ENCODE measurements around the gene TM4SF5. TPM values are rescaled to one million over a fixed set of nuclear protein-coding genes. Genes with fewer than 3 reads are reported as not detected.

The TM4SF5 gene
- total RNA-seq, 1 experiment from 2014 or later, result not detected

GRCh38 chr17:4764595-4764994 lies 7.1 kb upstream of the TM4SF5 start:
- Histone ChIP-seq H3K4me1 (ENCODE audit: control insufficient read depth in 1 of 2, insufficient read depth in 2 of 2, low read length in 2 of 2) (peaks cover 0 to 4% of the 10 kb centered on the region in 2 experiments; a peak in 2 of 4 replicates), H3K9me2 (ENCODE audit: insufficient read depth) (no peaks in the 10 kb centered on the region)

DNA sequence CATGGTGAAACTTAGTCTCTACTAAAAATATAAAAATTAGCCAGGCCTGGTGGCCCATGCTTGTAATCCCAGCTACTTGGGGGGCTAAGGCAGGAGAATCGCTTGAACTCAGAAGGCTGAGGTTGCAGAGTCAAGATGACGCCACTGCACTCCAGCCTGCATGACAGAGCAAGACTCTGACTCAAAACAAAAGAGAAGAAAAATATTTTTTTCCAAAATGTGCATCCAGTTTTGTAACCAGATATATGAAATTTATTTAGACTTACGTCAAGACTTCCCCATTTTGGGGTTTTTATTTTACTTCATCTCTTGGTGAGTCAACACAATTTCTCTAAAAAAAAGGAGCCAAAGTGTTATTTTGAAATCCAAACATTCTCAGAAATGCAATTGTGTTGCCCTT lies 5.5 kb upstream of the TM4SF5 start:
- H3K27me3 ChIP-seq (ENCODE audit: insufficient read depth, low read length), result no peaks in the 10 kb centered on the region
- no peaks in the 10 kb centered on the region for H3K36me3 ChIP-seq (ENCODE audit: control insufficient read depth in 1 of 2, insufficient read depth in 2 of 2, low read length in 2 of 2)
- peaks cover 0 to 9% of the 10 kb centered on the region in 2 experiments; a peak in 2 of 4 replicates for H3K4me1 ChIP-seq (ENCODE audit: control insufficient read depth in 1 of 2, insufficient read depth in 2 of 2, low read length in 2 of 2)
- no peaks in the 10 kb centered on the region for H4K20me1 ChIP-seq (ENCODE audit: insufficient read depth)
- no peaks in the 10 kb centered on the region for H3K79me2 ChIP-seq (ENCODE audit: insufficient read depth, low read length)
- no peak overlapping the region for H2AFZ ChIP-seq (ENCODE audit: low read depth, low read length, poor library complexity, severe bottlenecking)
- ChIA-PET POLR2A (no interaction called here), RAD21 (ENCODE audit: low non-redundant PET in 1 of 2, low total read pairs in 2 of 2, uncharacterized antibody in 2 of 2, unreplicated experiment in 2 of 2) (no interaction called here), CTCF (no interaction called here)
- TF ChIP-seq CBX3 (IDR thresholded peaks at IDR 0.05; ENCODE audit: low read depth) (no peak), CEBPB (IDR thresholded peaks at IDR 0.05; ENCODE audit: low read depth) (no peak), YY1 (IDR thresholded peaks at IDR 0.05; ENCODE audit: extremely low read depth, insufficient replicate concordance, low read depth, low read length) (no peak), TCF7L2 (IDR thresholded peaks at IDR 0.05; ENCODE audit: borderline replicate concordance, extremely low read depth, insufficient read depth, insufficient read length) (no peak), EGR1 (IDR thresholded peaks at IDR 0.05; ENCODE audit: low read depth) (no peak), EZH2 (IDR thresholded peaks at IDR 0.05) (no peak), ZNF274 (IDR thresholded peaks at IDR 0.05; ENCODE audit: low read depth, low read length) (no peak), POLR2A (IDR thresholded peaks at IDR 0.05; ENCODE audit: borderline replicate concordance, extremely low read depth, insufficient read depth, insufficient read length) (no peak), MAX (IDR thresholded peaks at IDR 0.05) (no peak), EZH2phosphoT487 (IDR thresholded peaks at IDR 0.05; ENCODE audit: borderline replicate concordance) (no peak), JUND (IDR thresholded peaks at IDR 0.05) (no peak), ZFX (IDR thresholded peaks at IDR 0.05) (no peak), POLR2AphosphoS5 (IDR thresholded peaks at IDR 0.05; ENCODE audit: low read depth, low read length) (no peak), ELF1 (IDR thresholded peaks at IDR 0.05; ENCODE audit: borderline replicate concordance, low read depth) (no peak), SP1 (IDR thresholded peaks at IDR 0.05; ENCODE audit: low read depth) (no peak), RAD21 (IDR thresholded peaks at IDR 0.05; ENCODE audit: low read depth) (no peak)
- BruUV-seq (replicated peaks), result no TSS peak
- H3K27ac ChIP-seq (ENCODE audit: low read depth, low read length), result no peak overlapping the region
- no peak for ATAC-seq
- no peak overlapping the region for H3K4me2 ChIP-seq (ENCODE audit: low read length)
- DNase-seq (ENCODE audit: low read depth, low spot score), result no peak
- no peaks in the 10 kb centered on the region for H3K9me3 ChIP-seq (ENCODE audit: control insufficient read depth in 1 of 2, insufficient read depth in 1 of 2, low read depth in 1 of 2, low read length in 2 of 2)
- intact Hi-C loops (cut with micrococcal nuclease), result no loop called here
- no peak overlapping the region for H3K9ac ChIP-seq (ENCODE audit: low read length)
- H3K4me3 ChIP-seq (replicated peaks in 1 of 2; ENCODE audit: low read depth in 1 of 2, low read length in 2 of 2), result no peak overlapping the region
- no peaks in the 10 kb centered on the region for H3K9me2 ChIP-seq (ENCODE audit: insufficient read depth)

More at GRCh38 chr17:4764595-4764994, 7.1 kb upstream of the TM4SF5 start:
- Histone ChIP-seq H3K27ac (ENCODE audit: low read depth, low read length) (no peak overlapping the region), H3K9ac (ENCODE audit: low read length) (no peak overlapping the region), H3K79me2 (ENCODE audit: insufficient read depth, low read length) (no peaks in the 10 kb centered on the region), H2AFZ (ENCODE audit: low read depth, low read length, poor library complexity, severe bottlenecking) (no peak overlapping the region), H3K27me3 (ENCODE audit: insufficient read depth, low read length) (no peaks in the 10 kb centered on the region), H3K9me3 (ENCODE audit: control insufficient read depth in 1 of 2, insufficient read depth in 1 of 2, low read depth in 1 of 2, low read length in 2 of 2) (no peaks in the 10 kb centered on the region), H3K36me3 (ENCODE audit: control insufficient read depth in 1 of 2, insufficient read depth in 2 of 2, low read length in 2 of 2) (no peaks in the 10 kb centered on the region), H4K20me1 (ENCODE audit: insufficient read depth) (no peaks in the 10 kb centered on the region), H3K4me2 (ENCODE audit: low read length) (no peak overlapping the region), H3K4me3 (replicated peaks in 1 of 2; ENCODE audit: low read depth in 1 of 2, low read length in 2 of 2) (no peak overlapping the region)
- RAD21 ChIA-PET (ENCODE audit: low non-redundant PET in 1 of 2, low total read pairs in 2 of 2, uncharacterized antibody in 2 of 2, unreplicated experiment in 2 of 2), result no interaction called here
- POLR2A ChIA-PET, result no interaction called here
- DNase-seq (ENCODE audit: low read depth, low spot score) (no peak), ATAC-seq (no peak)
- TF ChIP-seq CTCF (IDR thresholded peaks at IDR 0.05 in 2 of 3, conservative IDR thresholded peaks at IDR 0.05 in 1 of 3; ENCODE audit: borderline replicate concordance in 1 of 3, insufficient read depth in 1 of 3, low read depth in 2 of 3, low read length in 2 of 3), result no peak
- no peak for TF ChIP-seq JUND (IDR thresholded peaks at IDR 0.05)
- intact Hi-C loops (cut with micrococcal nuclease), result no loop called here
- BruUV-seq (replicated peaks), result no TSS peak
- CTCF ChIA-PET, result no interaction called here
